GM12875 (cell line): ENCODE data around the gene DKKL1.
"Not testable (repeated sequence)": the region's sequence is repeated elsewhere in the genome, so short reads cannot be mapped to it uniquely, and the experiment has no call there.

ENCODE experiments used
- H3K4me3 ChIP-seq: one replicate; pipeline ENCODE4 v1.5.1; 2011; ENCODE audit warnings: low read depth, low read length, control low read depth
- TF ChIP-seq, protein P1 (sequence below): IDR thresholded peaks from 2 replicates; pipeline ENCODE4 v1.5.1; 2011; ENCODE audit warnings: low read depth, mild to moderate bottlenecking, control low read depth, inconsistent platforms, low read length, moderate library complexity, borderline replicate concordance; ENCODE audit not compliant: insufficient read depth

The DKKL1 gene

DNA sequence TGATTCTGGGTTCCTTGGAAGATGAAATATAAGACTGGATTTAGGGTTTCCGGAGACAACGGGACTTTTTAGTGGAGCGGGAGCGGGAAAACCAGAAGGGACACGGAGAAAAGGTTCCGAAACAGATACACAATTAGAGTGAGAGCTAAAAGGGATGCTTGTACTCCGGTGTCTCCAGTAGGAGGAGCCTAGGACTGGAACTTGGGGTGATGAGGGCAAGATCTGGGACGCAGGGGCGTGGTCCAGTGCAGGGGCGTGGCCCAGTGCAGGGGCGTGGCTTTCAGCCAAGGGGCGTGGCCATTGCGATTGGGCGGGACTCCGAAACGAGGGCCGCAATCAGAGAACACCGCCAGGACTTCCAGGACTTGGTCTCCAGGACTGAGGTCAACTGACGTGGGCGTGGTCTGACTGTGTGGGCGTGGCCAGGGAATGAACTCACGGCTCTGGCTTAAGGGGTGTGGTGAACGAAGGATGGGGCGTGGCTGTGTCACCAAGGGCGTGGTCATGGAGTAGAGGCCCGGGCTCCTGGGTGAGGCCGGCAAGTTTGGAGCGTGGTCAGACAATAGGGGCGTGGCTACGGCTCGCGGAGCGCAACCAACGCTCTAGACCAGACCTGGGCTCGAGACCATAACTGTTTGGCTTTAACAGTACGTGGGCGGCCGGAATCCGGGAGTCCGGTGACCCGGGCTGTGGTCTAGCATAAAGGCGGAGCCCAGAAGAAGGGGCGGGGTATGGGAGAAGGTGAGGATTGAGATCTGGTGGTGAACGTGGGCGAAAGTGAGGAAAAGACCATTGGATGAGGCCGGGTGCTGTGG lies at the start of gene DKKL1:
Gene DKKL1 (plus strand): TSS at position 610 of the 815 bp plus-strand sequence. CDS start 122 bp downstream, at position 732.
- no peak within 1 kb of the TSS for H3K4me3 ChIP-seq
- TF ChIP-seq, protein P1, sequence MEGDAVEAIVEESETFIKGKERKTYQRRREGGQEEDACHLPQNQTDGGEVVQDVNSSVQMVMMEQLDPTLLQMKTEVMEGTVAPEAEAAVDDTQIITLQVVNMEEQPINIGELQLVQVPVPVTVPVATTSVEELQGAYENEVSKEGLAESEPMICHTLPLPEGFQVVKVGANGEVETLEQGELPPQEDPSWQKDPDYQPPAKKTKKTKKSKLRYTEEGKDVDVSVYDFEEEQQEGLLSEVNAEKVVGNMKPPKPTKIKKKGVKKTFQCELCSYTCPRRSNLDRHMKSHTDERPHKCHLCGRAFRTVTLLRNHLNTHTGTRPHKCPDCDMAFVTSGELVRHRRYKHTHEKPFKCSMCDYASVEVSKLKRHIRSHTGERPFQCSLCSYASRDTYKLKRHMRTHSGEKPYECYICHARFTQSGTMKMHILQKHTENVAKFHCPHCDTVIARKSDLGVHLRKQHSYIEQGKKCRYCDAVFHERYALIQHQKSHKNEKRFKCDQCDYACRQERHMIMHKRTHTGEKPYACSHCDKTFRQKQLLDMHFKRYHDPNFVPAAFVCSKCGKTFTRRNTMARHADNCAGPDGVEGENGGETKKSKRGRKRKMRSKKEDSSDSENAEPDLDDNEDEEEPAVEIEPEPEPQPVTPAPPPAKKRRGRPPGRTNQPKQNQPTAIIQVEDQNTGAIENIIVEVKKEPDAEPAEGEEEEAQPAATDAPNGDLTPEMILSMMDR, result no peak

DNA sequence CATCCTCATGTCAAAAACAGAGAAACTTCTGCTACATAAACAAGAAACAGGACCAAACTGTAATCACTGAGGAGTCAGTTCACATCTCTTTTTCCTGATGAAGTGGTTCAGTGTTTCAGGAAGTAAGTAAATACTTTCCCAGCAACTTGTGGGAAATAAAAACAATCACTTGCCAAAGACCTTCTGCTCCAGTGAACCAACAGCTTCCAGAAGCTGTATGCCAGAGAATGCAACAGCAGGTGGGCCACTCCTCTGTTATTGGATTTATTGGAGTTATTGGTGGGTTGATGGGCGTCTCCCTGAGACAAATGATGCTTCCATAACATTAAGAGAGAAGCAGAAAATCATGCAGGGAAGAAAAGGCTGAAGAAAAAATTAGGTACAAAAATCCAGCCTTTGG lies 48.6 kb upstream of the DKKL1 start:
- no peak overlapping the region for H3K4me3 ChIP-seq
- TF ChIP-seq, protein P1, result no peak

DNA sequence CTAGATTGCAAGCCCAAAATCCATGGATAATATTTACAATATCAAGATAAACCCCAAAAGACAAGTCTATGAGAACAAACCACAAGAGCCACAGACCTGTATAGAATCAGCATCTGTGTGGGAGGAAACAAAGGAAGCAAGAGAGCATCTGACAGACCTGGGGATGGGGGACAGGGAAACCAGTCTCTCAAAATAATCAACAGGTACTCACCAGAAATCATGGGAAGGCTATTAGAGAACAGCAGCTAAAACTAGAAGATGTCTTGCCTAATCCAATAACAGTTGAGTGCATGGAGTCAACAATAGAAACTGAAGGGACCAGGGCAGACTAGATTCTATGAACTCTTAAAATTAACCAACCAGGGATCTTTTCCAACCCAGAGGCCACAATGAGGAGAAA lies 47.4 kb upstream of the DKKL1 start:
- H3K4me3 ChIP-seq, result no peak overlapping the region
- TF ChIP-seq, protein P1, result no peak

DNA sequence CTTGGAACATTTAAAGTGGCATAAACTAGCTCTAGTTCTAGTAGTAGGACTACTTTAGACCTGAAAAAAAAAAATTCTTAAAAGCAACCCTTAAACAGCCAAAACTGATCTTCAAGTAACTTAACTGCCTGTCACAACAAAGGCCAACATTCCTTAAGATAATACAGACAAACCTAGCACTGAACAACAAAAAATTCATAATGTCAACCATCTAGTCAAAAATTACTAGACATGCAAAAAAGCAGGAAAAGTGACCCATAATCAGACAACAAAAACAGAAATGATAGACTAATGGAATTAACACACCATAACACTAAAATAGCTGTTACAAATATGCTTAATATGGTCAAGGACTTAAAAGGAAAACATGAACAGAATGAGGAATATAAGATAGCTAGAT lies 45.4 kb upstream of the DKKL1 start:
- TF ChIP-seq, protein P1, result no peak
- H3K4me3 ChIP-seq, result no peak overlapping the region

DNA sequence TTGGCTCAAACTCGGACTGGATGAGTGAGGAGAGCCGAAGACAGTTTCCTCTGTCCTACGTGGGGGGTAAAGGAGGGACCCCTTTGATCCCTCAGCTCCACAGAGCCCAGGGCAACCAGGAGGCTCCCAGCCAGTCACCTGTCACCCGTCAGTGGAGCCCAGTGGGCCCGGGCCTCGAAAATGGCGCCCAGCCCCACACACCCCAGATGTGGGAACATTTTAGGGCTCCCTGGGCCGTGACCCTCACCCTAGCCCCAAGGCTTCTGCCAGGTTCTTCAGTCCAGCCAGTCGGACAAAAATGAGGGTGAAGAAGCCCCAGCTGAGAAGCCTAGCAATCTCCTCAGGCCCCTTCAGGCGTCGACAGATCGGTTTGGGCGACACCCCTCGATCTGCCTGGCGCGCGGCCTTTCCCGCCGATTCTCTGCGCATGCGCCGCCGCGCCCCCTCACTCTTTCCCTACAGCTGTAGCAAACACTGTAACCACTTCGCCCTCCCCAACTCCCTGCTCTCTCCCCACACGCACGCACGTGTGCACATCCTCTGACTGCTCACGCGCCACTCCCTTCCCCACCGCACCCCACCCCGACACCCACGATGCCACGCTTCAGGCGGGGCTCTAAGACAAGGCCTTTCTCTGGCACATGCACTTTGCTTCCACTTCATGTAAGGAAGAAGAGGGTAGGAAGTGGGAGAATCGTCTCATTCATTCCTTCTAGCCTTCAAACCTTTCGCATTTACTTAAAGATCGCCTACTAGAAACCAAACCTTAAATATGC lies 38.7 kb upstream of the DKKL1 start, which contains the start of gene SLC6A16:
Gene SLC6A16 (minus strand): TSS at position 391 of the 776 bp plus-strand sequence. CDS start 13,844 bp downstream, outside the sequence.
- TF ChIP-seq, protein P1, result no peak
- H3K4me3 ChIP-seq, result no peak within 1 kb of the TSS

DNA sequence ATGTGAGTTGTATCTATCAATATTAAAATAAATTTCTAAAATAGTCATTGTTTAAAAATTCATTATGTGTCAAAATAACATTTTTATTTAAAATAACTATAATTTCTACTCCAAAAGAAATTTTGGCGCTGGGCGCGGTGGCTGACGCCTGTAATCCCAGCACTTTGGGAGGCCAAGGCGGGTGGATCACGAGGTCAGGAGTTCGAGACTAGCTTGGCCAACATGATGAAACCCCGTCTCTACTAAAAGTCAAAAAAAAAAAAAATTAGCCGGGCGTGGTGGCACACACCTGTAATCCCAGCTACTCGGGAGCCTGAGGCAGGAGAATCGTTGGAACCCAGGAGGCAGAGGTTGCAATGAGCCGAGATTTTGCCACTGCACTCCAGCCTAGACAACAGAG lies 37.9 kb upstream of the DKKL1 start:
- H3K4me3 ChIP-seq, result not testable (repeated sequence)

DNA sequence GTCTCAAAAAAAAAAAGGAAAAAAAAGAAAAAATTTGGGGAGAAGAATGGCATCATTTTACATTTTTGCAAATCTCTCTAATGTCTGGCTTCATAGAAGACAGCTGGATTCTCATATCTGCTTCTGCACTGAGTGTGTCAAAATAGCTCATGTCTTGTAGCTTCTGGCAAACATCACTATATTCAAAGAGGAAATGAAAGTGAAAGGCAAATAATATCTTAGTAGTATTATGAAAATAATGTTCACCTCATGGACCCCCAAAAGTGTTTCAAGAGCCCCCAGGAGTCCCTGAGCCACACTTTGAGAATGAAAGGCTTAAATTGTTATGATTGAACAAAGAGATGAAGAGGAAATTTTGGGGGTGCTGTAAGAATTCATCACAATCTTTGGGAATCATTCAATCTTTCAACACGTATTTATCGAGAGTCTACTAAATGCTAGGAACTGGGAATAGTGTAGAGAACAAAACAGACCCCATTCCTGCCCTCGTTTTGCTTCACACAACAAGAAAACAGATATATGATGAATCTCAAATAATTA lies 37.4 kb upstream of the DKKL1 start:
- TF ChIP-seq, protein P1, result no peak
- H3K4me3 ChIP-seq, result no peak overlapping the region
